BLaER1 treated with 17β-estradiol and CSF1 and Interleukin-3, amounts not matched to agents 10 nM and 100 nM (cell line): ENCODE results near the gene MOCOS.

Source experiments
- H3K27ac ChIP-seq, 11 experiments: shearing (Covaris generic); formaldehyde crosslinking; 2 replicates each; pipeline ENCODE4 v1.8.1; 2022
- H3K27me3 ChIP-seq, 11 experiments: shearing (Covaris generic); formaldehyde crosslinking; 2 replicates each; pipeline ENCODE4 v1.8.1; 2022
- H3K36me3 ChIP-seq, 11 experiments: shearing (Covaris generic); formaldehyde crosslinking; 2 replicates each; pipeline ENCODE4 v1.8.1; 2022
- H3K4me1 ChIP-seq, 10 experiments: shearing (Covaris generic); formaldehyde crosslinking; 2 replicates each; pipeline ENCODE4 v1.8.1; 2022
- H3K4me2 ChIP-seq, 11 experiments: shearing (Covaris generic); formaldehyde crosslinking; 2 replicates each; pipeline ENCODE4 v1.8.1; 2022
- H3K4me3 ChIP-seq, 10 experiments: shearing (Covaris generic); formaldehyde crosslinking; 2 replicates each; pipeline ENCODE4 v1.8.1; 2022
- H3K9ac ChIP-seq, 11 experiments: shearing (Covaris generic); formaldehyde crosslinking; 2 replicates each; pipeline ENCODE4 v1.8.1; 2022
- H3K9me3 ChIP-seq, 11 experiments: shearing (Covaris generic); formaldehyde crosslinking; replicated peaks in 1 of 11; 2 replicates each; pipeline ENCODE4 v1.8.1; 2022
- H4K20me1 ChIP-seq, 11 experiments: shearing (Covaris generic); formaldehyde crosslinking; 2 replicates each; pipeline ENCODE4 v1.8.1; 2022
- Cebpa-rat ChIP-seq, 11 experiments: shearing (Covaris generic); IDR thresholded peaks; 2 replicates each; pipeline ENCODE4 v1.8.1; 2022

MOCOS gene

GRCh38 chr18:36183987-36184386, 3.3 kb upstream of the MOCOS start:
- Histone ChIP-seq H3K4me3 (no peak overlapping the region), H3K36me3 (no peaks in the 10 kb centered on the region), H3K4me2 (no peak overlapping the region), H3K4me1 (peaks cover 8 to 29% (median 20%) of the 10 kb centered on the region in 10 experiments; a peak in 18 of 20 replicates), H3K27ac (no peak overlapping the region), H3K9me3 (no peaks in the 10 kb centered on the region), H3K27me3 (peaks cover 24 to 40% (median 37%) of the 10 kb centered on the region in 11 experiments), H3K9ac (no peak overlapping the region), H4K20me1 (peaks cover 0 to 16% (median 0%) of the 10 kb centered on the region in 11 experiments; a peak in 7 of 22 replicates)
- TF ChIP-seq Cebpa-rat (IDR thresholded peaks at IDR 0.05), result no peak

GRCh38 chr18:36185157-36185556, 2.1 kb upstream of the MOCOS start:
- H3K4me1 ChIP-seq, result peaks cover 8 to 19% (median 15%) of the 10 kb centered on the region in 10 experiments; a peak in 18 of 20 replicates
- H3K27me3 ChIP-seq, result peaks cover 24 to 46% (median 39%) of the 10 kb centered on the region in 11 experiments
- H3K4me2 ChIP-seq, result no peak overlapping the region
- H3K9ac ChIP-seq, result no peak overlapping the region
- H3K36me3 ChIP-seq, result no peaks in the 10 kb centered on the region
- no peak overlapping the region for H3K4me3 ChIP-seq
- TF ChIP-seq Cebpa-rat (IDR thresholded peaks at IDR 0.05), result no peak
- H4K20me1 ChIP-seq, result peaks cover 0 to 12% (median 0%) of the 10 kb centered on the region in 11 experiments; a peak in 4 of 22 replicates
- no peaks in the 10 kb centered on the region for H3K9me3 ChIP-seq
- H3K27ac ChIP-seq, result no peak overlapping the region

GRCh38 chr18:36185901-36186460, 1.3 kb upstream of the MOCOS start:
- Histone ChIP-seq H4K20me1 (peaks cover 0 to 12% (median 0%) of the 10 kb centered on the region in 11 experiments; a peak in 4 of 22 replicates), H3K36me3 (no peaks in the 10 kb centered on the region), H3K27ac (no peak overlapping the region), H3K9me3 (no peaks in the 10 kb centered on the region), H3K4me1 (peaks cover 6 to 18% (median 15%) of the 10 kb centered on the region in 10 experiments; a peak in 16 of 20 replicates), H3K27me3 (peaks cover 24 to 46% (median 39%) of the 10 kb centered on the region in 11 experiments), H3K9ac (no peak overlapping the region), H3K4me3 (no peak overlapping the region; a peak in 1 of 20 replicates), H3K4me2 (peak overlapping the region in 7 of 11 experiments; percentile 83 to 97 (median 95); a peak in 10 of 22 replicates)
- no peak for TF ChIP-seq Cebpa-rat (IDR thresholded peaks at IDR 0.05)

- Histone ChIP-seq H3K4me1 (peaks cover 6 to 18% (median 15%) of the 10 kb centered on the region in 10 experiments; a peak in 16 of 20 replicates), H3K4me3 (peak overlapping the region; percentile 59 to 81 (median 66)), H3K27ac (no peak overlapping the region), H3K27me3 (peaks cover 24 to 46% (median 39%) of the 10 kb centered on the region in 11 experiments), H3K4me2 (peak overlapping the region; percentile 83 to 99 (median 95)), H3K9ac (peak overlapping the region; percentile 39 to 71 (median 65); a peak in 19 of 22 replicates), H4K20me1 (peaks cover 0 to 12% (median 0%) of the 10 kb centered on the region in 11 experiments; a peak in 4 of 22 replicates), H3K36me3 (no peaks in the 10 kb centered on the region), H3K9me3 (no peaks in the 10 kb centered on the region)
- TF ChIP-seq Cebpa-rat (IDR thresholded peaks at IDR 0.05), result no peak
These were observed 670 bp upstream of the MOCOS start for GRCh38 chr18:36186461-36187192.

- peak overlapping the region; percentile 59 to 81 (median 66) for H3K4me3 ChIP-seq
- H3K9ac ChIP-seq, result peak overlapping the region in 8 of 11 experiments; percentile 43 to 71 (median 66); a peak in 10 of 22 replicates
- H4K20me1 ChIP-seq, result peaks cover 0 to 12% (median 0%) of the 10 kb centered on the region in 11 experiments; a peak in 4 of 22 replicates
These were observed 777 bp downstream of the MOCOS start for GRCh38 chr18:36187826-36188721.

GRCh38 chr18:36188916-36189315, 1.6 kb downstream of the MOCOS start:
- no peak for TF ChIP-seq Cebpa-rat (IDR thresholded peaks at IDR 0.05)
- Histone ChIP-seq H4K20me1 (peaks cover 0 to 12% (median 0%) of the 10 kb centered on the region in 11 experiments; a peak in 3 of 22 replicates), H3K9me3 (no peaks in the 10 kb centered on the region), H3K36me3 (no peaks in the 10 kb centered on the region), H3K4me3 (no peak overlapping the region), H3K9ac (no peak overlapping the region), H3K4me1 (peaks cover 6 to 18% (median 15%) of the 10 kb centered on the region in 10 experiments; a peak in 16 of 20 replicates), H3K4me2 (no peak overlapping the region), H3K27me3 (peaks cover 24 to 46% (median 39%) of the 10 kb centered on the region in 11 experiments), H3K27ac (no peak overlapping the region)

More at GRCh38 chr18:36187826-36188721, 777 bp downstream of the MOCOS start:
- no peaks in the 10 kb centered on the region for H3K9me3 ChIP-seq
- H3K36me3 ChIP-seq, result no peaks in the 10 kb centered on the region
- H3K4me1 ChIP-seq, result peaks cover 6 to 18% (median 15%) of the 10 kb centered on the region in 10 experiments; a peak in 16 of 20 replicates
- peak overlapping the region; percentile 83 to 99 (median 95) for H3K4me2 ChIP-seq
- H3K27ac ChIP-seq, result no peak overlapping the region
- TF ChIP-seq Cebpa-rat (IDR thresholded peaks at IDR 0.05), result no peak
- H3K27me3 ChIP-seq, result peaks cover 24 to 46% (median 39%) of the 10 kb centered on the region in 11 experiments

GRCh38 chr18:36189486-36189885, 2.2 kb downstream of the MOCOS start:
- no peak overlapping the region for H3K9ac ChIP-seq
- TF ChIP-seq Cebpa-rat (IDR thresholded peaks at IDR 0.05), result no peak
- no peak overlapping the region for H3K4me2 ChIP-seq
- H3K36me3 ChIP-seq, result no peaks in the 10 kb centered on the region
- peaks cover 24 to 46% (median 39%) of the 10 kb centered on the region in 11 experiments for H3K27me3 ChIP-seq
- peaks cover 0 to 9% (median 0%) of the 10 kb centered on the region in 11 experiments; a peak in 2 of 22 replicates for H4K20me1 ChIP-seq
- no peaks in the 10 kb centered on the region for H3K9me3 ChIP-seq
- H3K4me3 ChIP-seq, result no peak overlapping the region
- no peak overlapping the region for H3K27ac ChIP-seq
- H3K4me1 ChIP-seq, result peaks cover 6 to 18% (median 15%) of the 10 kb centered on the region in 10 experiments; a peak in 16 of 20 replicates

GRCh38 chr18:36191286-36191685, 4.0 kb downstream of the MOCOS start:
- no peak overlapping the region for H3K4me3 ChIP-seq
- no peak overlapping the region for H3K4me2 ChIP-seq
- H3K36me3 ChIP-seq, result no peaks in the 10 kb centered on the region
- TF ChIP-seq Cebpa-rat (IDR thresholded peaks at IDR 0.05), result no peak
- H3K27ac ChIP-seq, result no peak overlapping the region
- peaks cover 22 to 34% (median 29%) of the 10 kb centered on the region in 11 experiments for H3K27me3 ChIP-seq
- no peak overlapping the region for H3K9ac ChIP-seq
- no peaks in the 10 kb centered on the region for H3K9me3 ChIP-seq
- no peaks in the 10 kb centered on the region; a peak in 3 of 22 replicates for H4K20me1 ChIP-seq
- peaks cover 6 to 16% (median 14%) of the 10 kb centered on the region in 10 experiments; a peak in 16 of 20 replicates for H3K4me1 ChIP-seq
